ENCODE results near the gene MYRIP.

MYRIP gene

DNA sequence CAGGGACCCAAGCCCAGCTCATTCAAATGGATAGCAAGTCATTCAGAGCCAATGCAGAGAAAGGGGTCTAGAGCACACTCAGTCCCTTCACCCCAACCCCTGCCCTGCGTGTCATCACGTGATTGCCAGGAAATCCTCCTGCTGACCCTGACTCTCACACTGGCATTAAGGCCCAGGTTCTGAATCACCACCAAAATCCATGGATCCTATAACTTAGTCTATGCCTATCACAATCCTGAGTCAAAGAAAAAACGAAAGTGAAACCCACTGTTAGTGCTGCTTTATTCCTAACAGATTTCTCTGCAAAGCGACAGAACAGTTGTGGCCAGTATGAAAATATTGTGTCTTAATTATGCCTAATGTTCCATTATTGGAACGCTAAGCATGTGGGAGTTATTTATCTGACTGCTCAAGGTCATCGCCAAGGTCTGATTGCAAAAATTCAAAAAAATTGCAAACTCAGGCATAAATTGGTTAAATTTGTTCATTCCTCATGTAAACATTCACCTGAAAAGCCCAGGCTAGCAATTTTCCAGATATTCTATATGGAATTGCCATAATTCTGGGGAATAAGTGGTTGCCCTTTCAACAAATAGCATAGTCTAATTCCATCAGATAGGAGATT, 391.4 kb downstream of the MYRIP start:
- no peak for DNase-seq

- DNase-seq, result no peak
These were observed 392.4 kb downstream of the MYRIP start for GRCh38 chr3:40201770-40202169.

DNA sequence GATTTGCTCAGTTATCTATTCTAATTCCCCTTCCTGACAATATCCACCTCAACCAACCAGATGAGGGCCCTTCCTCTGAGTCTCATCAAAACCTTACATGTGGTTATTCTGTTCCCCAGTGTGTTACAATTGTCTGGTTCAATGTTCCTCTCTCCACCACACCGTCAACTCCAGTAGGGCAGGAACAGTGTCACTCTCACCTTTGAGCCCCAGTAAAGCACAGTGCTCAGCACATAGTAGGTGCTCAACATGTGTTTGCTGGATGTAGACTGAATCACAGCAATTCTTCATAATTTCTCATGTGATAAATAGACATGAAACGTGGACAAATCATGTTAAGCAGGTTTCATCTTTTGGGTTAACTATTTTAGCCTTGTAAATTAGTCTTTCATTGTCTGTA, 397.1 kb downstream of the MYRIP start:
- DNase-seq, result no peak

DNA sequence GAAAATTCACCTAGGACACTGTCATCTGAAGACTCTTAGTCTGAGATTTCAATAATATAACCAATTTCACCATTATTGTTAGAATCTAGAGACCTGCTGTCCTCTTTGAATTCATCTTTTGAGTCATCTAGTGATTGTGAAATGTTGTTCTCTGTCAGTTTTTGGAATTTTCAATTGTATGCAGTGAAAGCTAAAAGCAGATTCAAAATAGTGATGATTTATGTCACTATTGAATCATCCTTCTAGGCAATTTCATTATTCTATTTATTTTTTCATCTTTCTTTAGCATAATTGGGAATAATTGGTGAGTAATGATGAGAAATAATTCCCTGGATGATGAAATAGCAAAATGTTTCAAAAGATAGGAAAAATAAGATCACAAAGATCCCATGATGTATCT, 398.4 kb downstream of the MYRIP start:
- DNase-seq, result no peak

- DNase-seq, result no peak
These were observed 398.8 kb downstream of the MYRIP start for GRCh38 chr3:40208251-40208650.

DNA sequence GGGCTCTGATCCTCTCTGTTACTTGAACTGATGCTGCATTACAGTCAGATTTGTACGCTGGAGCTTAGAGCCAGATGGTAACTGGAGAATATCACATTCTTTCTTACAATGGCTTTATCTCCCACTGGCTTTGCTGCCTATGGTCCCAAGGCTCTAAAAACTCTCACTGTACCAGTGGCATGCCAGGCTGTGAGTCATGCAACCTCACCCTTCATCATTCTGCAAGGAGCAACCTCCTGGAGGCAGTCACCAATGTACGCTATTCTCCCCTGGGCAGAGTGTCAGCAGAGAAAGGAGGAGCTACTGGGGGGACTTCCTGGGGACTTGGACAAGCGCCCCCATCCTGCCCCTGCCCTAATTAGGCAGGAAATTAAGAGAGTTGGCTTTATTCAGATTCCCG, 402.2 kb downstream of the MYRIP start:
- no peak for DNase-seq

DNA sequence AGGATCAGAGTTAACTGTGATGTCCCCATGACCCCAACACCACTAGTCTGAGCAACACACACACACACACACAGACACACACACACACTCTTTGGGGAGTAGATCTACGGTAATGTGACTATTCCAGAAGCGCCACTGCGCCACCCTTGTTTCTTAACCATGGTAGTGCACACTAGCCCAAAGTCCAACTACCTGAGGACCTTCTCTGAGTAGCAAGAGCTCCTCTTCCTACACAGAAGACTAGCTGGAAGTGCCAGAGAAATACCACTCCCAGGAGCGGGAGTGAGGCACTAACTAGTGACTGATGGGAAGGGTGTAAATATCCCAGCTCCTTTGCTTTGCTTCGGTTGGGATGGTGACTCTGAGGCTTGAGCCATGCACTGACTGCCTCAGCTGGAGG, 404.1 kb downstream of the MYRIP start:
- DNase-seq, result no peak

DNA sequence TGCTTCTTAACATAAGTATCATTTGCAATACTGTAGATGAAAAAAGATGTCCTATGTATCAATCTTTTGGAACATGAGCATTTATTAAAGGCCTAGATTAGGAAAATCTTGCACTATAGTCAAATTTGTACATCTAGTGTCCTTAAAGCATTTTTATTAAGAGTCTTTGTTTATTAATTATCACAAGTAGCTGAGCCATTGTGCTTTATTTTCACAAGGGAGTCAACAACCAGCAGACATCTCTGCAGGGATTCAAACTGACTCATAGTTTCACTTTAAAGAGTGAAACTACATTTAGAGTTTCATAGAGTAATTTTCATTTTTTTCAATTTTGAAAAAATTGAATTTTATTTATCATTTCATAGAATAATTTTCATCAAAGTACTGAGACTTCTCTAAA, 405.6 kb downstream of the MYRIP start:
- no peak for DNase-seq

DNA sequence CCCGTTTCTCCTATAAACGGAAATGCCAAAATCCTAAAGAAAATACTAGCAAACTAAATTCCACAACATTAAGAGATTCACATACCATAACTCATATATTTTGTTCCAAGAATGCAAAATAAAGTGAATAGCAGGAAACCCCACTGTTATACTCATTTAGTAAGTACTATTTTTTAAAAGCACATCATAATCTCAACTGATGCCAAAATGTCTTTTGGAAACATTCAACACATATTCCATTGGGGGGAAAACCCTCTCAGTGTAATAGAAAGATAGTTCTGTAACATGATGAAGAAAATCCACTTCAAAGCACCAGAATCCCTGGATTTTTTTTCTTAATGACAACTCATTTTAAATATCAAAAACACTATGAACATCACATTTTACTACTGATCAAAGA, 407.1 kb downstream of the MYRIP start:
- no peak for DNase-seq

- DNase-seq, result no peak
These were observed 414.4 kb downstream of the MYRIP start for GRCh38 chr3:40223856-40224255.

DNA sequence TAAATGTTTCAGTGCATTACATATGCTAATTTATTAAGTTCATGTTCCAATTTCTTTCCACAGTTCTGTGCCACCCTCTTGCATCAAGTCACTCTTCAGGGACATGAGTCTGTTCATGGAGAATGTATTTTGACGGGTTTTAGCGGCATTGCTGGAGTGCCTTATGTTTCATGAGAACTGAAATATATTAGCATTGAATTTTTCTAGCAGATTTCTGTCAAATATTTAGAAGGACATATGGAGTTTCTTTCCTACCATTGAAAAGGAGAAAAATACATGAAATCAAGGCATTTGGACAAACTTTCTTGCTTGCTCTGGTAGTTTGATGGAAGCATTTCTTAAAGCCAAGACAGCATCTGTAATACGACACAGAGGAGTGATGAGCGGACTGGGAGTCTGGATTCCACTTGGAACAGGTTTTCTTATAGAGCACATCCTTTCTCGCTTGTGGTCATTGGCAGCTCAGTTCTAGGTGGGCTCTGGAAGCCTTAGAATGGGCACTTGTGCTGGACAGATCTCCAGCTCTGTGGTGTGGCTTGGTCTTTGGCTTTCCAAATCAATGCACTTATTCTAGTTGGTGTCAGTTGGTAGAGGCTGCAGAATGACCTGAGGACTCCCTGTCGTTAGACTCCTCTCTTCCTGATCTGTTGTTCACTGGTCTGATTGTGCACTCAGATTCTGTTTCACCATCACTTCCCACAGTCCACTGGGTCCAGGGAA, 415.5 kb downstream of the MYRIP start:
- no peak for DNase-seq

DNA sequence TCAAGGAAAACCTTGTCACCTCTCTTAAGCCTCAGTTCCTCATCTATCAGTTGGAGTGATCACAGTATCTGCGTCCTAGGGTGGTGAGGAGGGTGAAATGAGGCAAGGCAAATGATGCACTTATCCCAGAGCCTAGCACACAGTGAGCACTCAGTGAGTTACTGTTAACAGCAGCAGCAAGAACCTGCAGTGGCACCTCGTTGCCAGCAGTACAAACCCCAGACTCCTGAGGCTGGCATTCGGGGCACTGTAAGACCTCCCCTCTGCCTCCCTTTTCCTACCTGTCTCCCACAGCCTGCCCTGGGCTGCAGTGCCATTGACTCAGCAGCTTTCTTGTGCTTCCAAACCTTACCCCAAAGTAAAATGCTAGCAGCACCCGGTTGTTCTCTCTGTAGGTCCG, 417.2 kb downstream of the MYRIP start:
- no peak for DNase-seq

- no peak for DNase-seq
These were observed 419.5 kb downstream of the MYRIP start for GRCh38 chr3:40228792-40229350.

DNA sequence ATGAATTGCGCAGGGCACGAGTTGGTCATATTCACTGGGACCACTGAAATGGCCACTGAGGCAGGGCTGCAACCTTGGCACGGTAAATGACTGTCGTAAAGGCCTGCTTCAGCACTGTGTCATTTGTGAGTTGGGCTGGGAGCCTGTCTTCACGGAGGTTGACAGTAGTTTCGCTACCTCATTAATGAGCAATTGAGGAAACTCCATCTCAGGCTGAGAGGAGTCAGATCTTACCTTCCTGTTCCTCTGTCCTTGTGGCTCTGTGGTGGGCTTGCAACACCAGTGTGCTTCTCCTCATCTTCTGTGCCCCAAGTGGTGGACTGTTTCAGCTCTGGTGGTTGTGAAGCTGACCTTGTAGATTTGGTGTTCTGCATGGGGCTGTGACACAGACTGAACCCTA, 420.0 kb downstream of the MYRIP start:
- no peak for DNase-seq

GRCh38 chr3:40229963-40230362, 420.6 kb downstream of the MYRIP start:
- no peak for DNase-seq

GRCh38 chr3:40230382-40230781, 421.0 kb downstream of the MYRIP start:
- no peak for DNase-seq

DNA sequence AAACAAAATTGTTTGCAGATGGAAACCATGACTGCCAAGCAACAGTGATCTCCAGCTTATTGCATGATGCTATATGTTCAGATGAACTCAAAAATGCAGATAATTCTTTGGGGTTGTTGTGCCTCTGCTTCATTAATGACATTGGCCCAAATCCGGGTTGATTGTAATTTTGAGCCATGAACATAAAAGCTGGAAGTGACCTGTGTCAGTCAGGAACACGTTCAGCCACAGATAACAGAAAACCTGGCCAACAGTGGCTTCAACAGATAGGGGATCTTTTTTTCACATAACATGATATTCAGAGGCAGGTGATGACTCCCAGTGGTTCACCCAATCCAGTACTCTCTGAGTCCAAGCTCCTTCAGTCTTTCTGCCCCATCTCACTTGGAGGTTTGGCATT, 423.2 kb downstream of the MYRIP start:
- no peak for DNase-seq

GRCh38 chr3:40237159-40237558, 427.8 kb downstream of the MYRIP start:
- no peak for DNase-seq

DNA sequence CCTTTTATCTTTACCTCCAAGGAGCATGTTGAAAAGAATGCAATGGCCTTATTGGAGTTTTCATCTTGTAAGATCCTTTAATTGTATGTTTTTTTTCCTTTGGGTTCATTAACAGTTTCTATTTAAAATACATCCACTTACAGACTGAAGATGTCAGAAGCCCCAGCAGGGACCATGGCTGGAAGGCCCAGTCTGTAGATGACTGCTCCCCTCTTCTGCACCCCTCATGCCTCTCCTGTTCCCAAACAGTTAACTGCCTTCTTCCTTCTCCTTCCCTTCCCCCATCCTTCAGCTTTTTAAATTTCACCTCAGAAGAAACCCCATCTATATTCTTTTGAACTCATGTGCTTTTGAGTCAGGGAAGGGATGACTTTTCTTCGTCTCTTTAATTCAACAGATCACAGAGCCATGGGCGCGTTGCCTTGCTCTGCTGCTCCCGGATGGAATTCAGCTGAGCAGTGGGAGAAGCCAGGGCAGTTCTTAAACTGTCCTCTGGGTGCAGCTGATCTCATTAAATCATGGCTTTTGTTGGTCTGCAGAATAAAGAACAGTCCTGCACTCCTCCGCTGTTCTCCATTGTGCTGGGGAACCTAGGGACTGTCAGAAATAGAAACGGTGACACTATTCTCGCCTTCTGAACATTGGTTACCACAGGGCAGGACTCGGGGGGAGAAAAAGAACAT, 428.6 kb downstream of the MYRIP start:
- DNase-seq, result no peak

GRCh38 chr3:40240921-40241320, 431.5 kb downstream of the MYRIP start:
- DNase-seq, result no peak

DNA sequence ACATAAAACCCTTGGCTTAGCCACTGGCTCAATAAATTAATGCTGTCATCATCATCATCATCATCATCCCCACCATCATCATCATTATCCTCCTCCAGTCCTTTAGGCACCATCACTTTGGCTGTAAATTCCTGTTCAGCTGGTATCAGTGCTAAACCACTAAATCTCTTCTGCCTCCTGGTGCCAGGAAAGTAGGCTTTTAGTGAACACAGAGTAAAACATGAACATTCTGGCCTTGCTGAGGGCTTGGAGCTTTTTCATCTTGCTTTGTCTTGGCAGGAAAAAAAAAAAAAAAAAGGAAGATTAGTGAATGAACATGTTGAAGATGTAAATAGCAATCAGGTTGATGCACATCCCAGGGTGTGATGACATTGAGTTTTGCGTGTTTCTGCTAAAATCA, 432.8 kb downstream of the MYRIP start:
- DNase-seq, result no peak

GRCh38 chr3:40242638-40243037, 433.2 kb downstream of the MYRIP start:
- DNase-seq, result no peak

- DNase-seq, result no peak
These were observed 433.6 kb downstream of the MYRIP start for GRCh38 chr3:40243056-40243455.

Data from NCI-H1436 treated with DMSO at 0.1 percent for 48 hours (cell line).